ENCODE results near the gene FN1. TPM values are rescaled to one million over a fixed set of nuclear protein-coding genes. Genes with fewer than 3 reads are reported as not detected.
A peak's percentile ranks its signal among the peaks of the same experiment; 100 is the strongest.

The FN1 gene
- total RNA-seq, 1 experiment from 2014 or later, result 133 TPM

GRCh38 chr2:215347878-215348277, 88.0 kb downstream of the FN1 start:
- intact Hi-C loops (cut with micrococcal nuclease; ENCODE audit: unreplicated experiment), result no loop called here
- BruUV-seq (replicated peaks), result no TSS peak

GRCh38 chr2:215338883-215339679, 96.8 kb downstream of the FN1 start:
- peaks cover 53% of the 10 kb centered on the region for H3K36me3 Mint-ChIP-seq (ENCODE audit: insufficient read depth, unreplicated experiment)
- CTCF ChIA-PET, result interaction anchor here (1.1 kb wide), 1 partner anchor 490 kb away, joined by 3 read pairs; no protein-coding TSS in a partner anchor
- no peaks in the 10 kb centered on the region for H3K9me3 Mint-ChIP-seq (ENCODE audit: low read depth, unreplicated experiment)
- no peak for TF ChIP-seq CTCF (IDR thresholded peaks at IDR 0.05; ENCODE audit: unreplicated experiment)
- H3K4me1 Mint-ChIP-seq (ENCODE audit: low read depth, unreplicated experiment), result no peaks in the 10 kb centered on the region
- no peaks in the 10 kb centered on the region for H3K27me3 Mint-ChIP-seq (ENCODE audit: unreplicated experiment)
- H3K27ac Mint-ChIP-seq (ENCODE audit: unreplicated experiment), result no peak overlapping the region
- no peak overlapping the region for H3K4me3 Mint-ChIP-seq (ENCODE audit: low read depth, unreplicated experiment)
- intact Hi-C loops (cut with micrococcal nuclease; ENCODE audit: unreplicated experiment), result no loop called here
- BruUV-seq (replicated peaks), result no TSS peak
- no peak for DNase-seq

More at GRCh38 chr2:215347878-215348277, 88.0 kb downstream of the FN1 start:
- Mint-ChIP-seq H3K4me3 (ENCODE audit: low read depth, unreplicated experiment) (no peak overlapping the region), H3K9me3 (ENCODE audit: low read depth, unreplicated experiment) (no peaks in the 10 kb centered on the region), H3K27me3 (ENCODE audit: unreplicated experiment) (no peaks in the 10 kb centered on the region), H3K27ac (ENCODE audit: unreplicated experiment) (no peak overlapping the region), H3K36me3 (ENCODE audit: insufficient read depth, unreplicated experiment) (peaks cover 65% of the 10 kb centered on the region), H3K4me1 (ENCODE audit: low read depth, unreplicated experiment) (no peaks in the 10 kb centered on the region)
- CTCF ChIA-PET, result no interaction called here
- no peak for TF ChIP-seq CTCF (IDR thresholded peaks at IDR 0.05; ENCODE audit: unreplicated experiment)
- no peak for DNase-seq

- Mint-ChIP-seq H3K4me1 (ENCODE audit: low read depth, unreplicated experiment) (peaks cover 18% of the 10 kb centered on the region), H3K36me3 (ENCODE audit: insufficient read depth, unreplicated experiment) (peaks cover 63% of the 10 kb centered on the region), H3K9me3 (ENCODE audit: low read depth, unreplicated experiment) (no peaks in the 10 kb centered on the region), H3K27me3 (ENCODE audit: unreplicated experiment) (no peaks in the 10 kb centered on the region), H3K27ac (ENCODE audit: unreplicated experiment) (no peak overlapping the region), H3K4me3 (ENCODE audit: low read depth, unreplicated experiment) (no peak overlapping the region)
- CTCF ChIA-PET, result no interaction called here
- DNase-seq, result no peak
- TF ChIP-seq CTCF (IDR thresholded peaks at IDR 0.05; ENCODE audit: unreplicated experiment), result no peak
- intact Hi-C loops (cut with micrococcal nuclease; ENCODE audit: unreplicated experiment), result no loop called here
- BruUV-seq (replicated peaks), result no TSS peak
Observed at GRCh38 chr2:215332872-215333595, 102.8 kb downstream of the FN1 start.

GRCh38 chr2:215328066-215328465, 107.8 kb downstream of the FN1 start:
- peaks cover 84% of the 10 kb centered on the region for H3K36me3 Mint-ChIP-seq (ENCODE audit: insufficient read depth, unreplicated experiment)

More at GRCh38 chr2:215328066-215328465, 107.8 kb downstream of the FN1 start:
- peak overlapping the region; percentile 30 for H3K27ac Mint-ChIP-seq (ENCODE audit: unreplicated experiment)
- TF ChIP-seq CTCF (IDR thresholded peaks at IDR 0.05; ENCODE audit: unreplicated experiment), result no peak
- no peak for DNase-seq
- H3K27me3 Mint-ChIP-seq (ENCODE audit: unreplicated experiment), result no peaks in the 10 kb centered on the region
- H3K4me1 Mint-ChIP-seq (ENCODE audit: low read depth, unreplicated experiment), result peaks cover 19% of the 10 kb centered on the region
- H3K9me3 Mint-ChIP-seq (ENCODE audit: low read depth, unreplicated experiment), result no peaks in the 10 kb centered on the region
- CTCF ChIA-PET, result interaction anchor here (0.7 kb wide), 1 partner anchor 605 kb away, joined by 4 read pairs; no protein-coding TSS in a partner anchor
- intact Hi-C loops (cut with micrococcal nuclease; ENCODE audit: unreplicated experiment), result no loop called here
- no TSS peak for BruUV-seq (replicated peaks)
- H3K4me3 Mint-ChIP-seq (ENCODE audit: low read depth, unreplicated experiment), result no peak overlapping the region
